HCT116 (cell line): ENCODE data around the gene NCOA6. TPM values are rescaled to one million over a fixed set of nuclear protein-coding genes. Genes with fewer than 3 reads are reported as not detected.

ENCODE experiments used
- ATAC-seq: fragments of 200-7000 bp; cut with Tn5 transposase; 2 replicates; pipeline ENCODE4 v1.9.1; 2020; ENCODE audit warnings: mild to moderate bottlenecking, moderate library complexity
- BruUV-seq: library from RNA; stranded (reverse); fragments of 400-500 nt; replicated peaks from 2 replicates; lab custom pipeline; 2021; lab: Mats Ljungman, UMichigan
- CTCF ChIA-PET: fragments of 300-600 bp; sonication (Branson Sonifier 250); formaldehyde crosslinking; loops from one replicate; lab custom pipeline; 2021; ENCODE audit warnings: antibody characterized with exemption; lab: Charles Lee
- POLR2A ChIA-PET: fragments of 300-600, 350-600 bp; sonication (Branson Sonifier 250); formaldehyde crosslinking; loops from one replicate; lab custom pipeline; 2021; ENCODE audit warnings: antibody characterized with exemption; lab: Charles Lee
- RAD21 ChIA-PET, 2 experiments: fragments of 300-600 bp; sonication (Branson Sonifier 250); formaldehyde crosslinking; loops; one replicate each; lab custom pipeline; 2023; ENCODE audit warnings: low total read pairs in 2 of 2; ENCODE audit not compliant: uncharacterized antibody in 2 of 2, unreplicated experiment in 2 of 2, low non-redundant PET in 1 of 2; lab: Charles Lee
- DNase-seq: peaks from one replicate; pipeline ENCODE4 v3.0.0-alpha.2; 2010; ENCODE audit warnings: low read depth, low spot score
- H2AFZ ChIP-seq: fragments of 200-600 bp; shearing (Covaris generic), sonication (generic); 2 replicates; pipeline ENCODE4 v1.6.1; 2017; ENCODE audit warnings: low read depth, mixed run types, mixed read lengths, antibody characterized with exemption, low read length; ENCODE audit not compliant: poor library complexity, severe bottlenecking
- H3K27ac ChIP-seq: 2 replicates; pipeline ENCODE4 v1.5.1; 2012; ENCODE audit warnings: low read depth, low read length
- H3K27me3 ChIP-seq: fragments of 200-600 bp; sonication (generic); 2 replicates; pipeline ENCODE4 v1.6.1; 2016; ENCODE audit warnings: mixed run types, low read length, mixed read lengths; ENCODE audit not compliant: insufficient read depth
- H3K36me3 ChIP-seq, 2 experiments: fragments of 200-500 bp in 1 of 2; fragments of 200-600 bp in 1 of 2; sonication (Bioruptor generic) in 1 of 2; sonication (generic) in 1 of 2; 2 replicates each; pipeline versions ENCODE4 v1.5.1 to v1.6.1; 2014 to 2016; ENCODE audit warnings: low read length in 2 of 2, inconsistent platforms in 1 of 2, mixed read lengths in 1 of 2, mixed run types in 1 of 2; ENCODE audit not compliant: insufficient read depth in 2 of 2, control insufficient read depth in 1 of 2
- H3K4me1 ChIP-seq, 2 experiments: fragments of 200-600 bp in 1 of 2; sonication (generic) in 1 of 2; 2 replicates each; pipeline versions ENCODE4 v1.5.1 to v1.6.1; 2012 to 2017; ENCODE audit warnings: low read length in 2 of 2, inconsistent platforms in 1 of 2, mild to moderate bottlenecking in 1 of 2, mixed read lengths in 1 of 2, mixed run types in 1 of 2, moderate library complexity in 1 of 2; ENCODE audit not compliant: insufficient read depth in 2 of 2, control insufficient read depth in 1 of 2
- H3K4me2 ChIP-seq: fragments of 200-600 bp; sonication (generic); 2 replicates; pipeline ENCODE4 v1.6.1; 2017; ENCODE audit warnings: mixed run types, low read length, mixed read lengths
- H3K4me3 ChIP-seq, 2 experiments: fragments of 200-600 bp in 1 of 2; sonication (generic) in 1 of 2; replicated peaks in 1 of 2; 2 replicates each; pipeline ENCODE4 v1.5.1; 2011 to 2016; ENCODE audit warnings: low read length in 2 of 2, control low read depth in 1 of 2, low read depth in 1 of 2, mild to moderate bottlenecking in 1 of 2, mixed read lengths in 1 of 2, mixed run types in 1 of 2
- H3K79me2 ChIP-seq: fragments of 200-600 bp; sonication (generic); 2 replicates; pipeline ENCODE4 v1.6.1; 2017; ENCODE audit warnings: mild to moderate bottlenecking, mixed run types, low read length, moderate library complexity, mixed read lengths; ENCODE audit not compliant: insufficient read depth
- H3K9ac ChIP-seq: fragments of 200-600 bp; sonication (generic); 2 replicates; pipeline ENCODE4 v1.6.1; 2016; ENCODE audit warnings: low read length, mixed read lengths
- H3K9me2 ChIP-seq: fragments of 200-600 bp; sonication (generic), shearing (Covaris generic); 2 replicates; pipeline ENCODE4 v1.6.1; 2017; ENCODE audit warnings: mixed run types, mild to moderate bottlenecking, moderate library complexity; ENCODE audit not compliant: insufficient read depth
- H3K9me3 ChIP-seq, 2 experiments: fragments of 200-500 bp in 1 of 2; fragments of 200-600 bp in 1 of 2; sonication (Bioruptor generic) in 1 of 2; sonication (generic) in 1 of 2; 2 replicates each; pipeline ENCODE4 v1.6.1; 2014 to 2017; ENCODE audit warnings: low read length in 2 of 2, mixed read lengths in 2 of 2, inconsistent platforms in 1 of 2, low read depth in 1 of 2, mild to moderate bottlenecking in 1 of 2, mixed run types in 1 of 2, moderate library complexity in 1 of 2; ENCODE audit not compliant: control insufficient read depth in 1 of 2, insufficient read depth in 1 of 2
- H4K20me1 ChIP-seq: fragments of 200-600 bp; sonication (generic), shearing (Covaris generic); 2 replicates; pipeline ENCODE4 v1.6.1; 2017; ENCODE audit warnings: mixed run types, mild to moderate bottlenecking, moderate library complexity; ENCODE audit not compliant: insufficient read depth
- CBX3 ChIP-seq: IDR thresholded peaks from 2 replicates; pipeline ENCODE4 v1.6.1; 2012; ENCODE audit warnings: low read depth
- CEBPB ChIP-seq: IDR thresholded peaks from 2 replicates; pipeline ENCODE4 v1.6.1; 2012; ENCODE audit warnings: low read depth
- EGR1 ChIP-seq: IDR thresholded peaks from 2 replicates; pipeline ENCODE4 v1.6.1; 2012; ENCODE audit warnings: low read depth
- EZH2 ChIP-seq: fragments of 200-600 bp; sonication (generic); IDR thresholded peaks from 2 replicates; pipeline ENCODE4 v1.6.1; 2017; ENCODE audit warnings: antibody characterized with exemption, mixed run types
- EZH2phosphoT487 ChIP-seq: fragments of 200-600 bp; IDR thresholded peaks from 2 replicates; pipeline ENCODE4 v1.6.1; 2018; ENCODE audit warnings: antibody characterized with exemption, borderline replicate concordance
- FOSL1 ChIP-seq: IDR thresholded peaks from 2 replicates; pipeline ENCODE4 v1.6.1; 2012; ENCODE audit warnings: low read depth
- JUND ChIP-seq: IDR thresholded peaks from 2 replicates; pipeline ENCODE4 v1.6.1; 2012
- POLR2A ChIP-seq: IDR thresholded peaks from 2 replicates; pipeline ENCODE4 v1.7.0; 2011; ENCODE audit warnings: borderline replicate concordance; ENCODE audit not compliant: insufficient read depth, insufficient read length; ENCODE audit errors: extremely low read depth
- RAD21 ChIP-seq: IDR thresholded peaks from 2 replicates; pipeline ENCODE4 v1.6.1; 2012; ENCODE audit warnings: low read depth, mild to moderate bottlenecking
- REST ChIP-seq: IDR thresholded peaks from 2 replicates; pipeline ENCODE4 v1.6.1; 2012; ENCODE audit warnings: low read depth
- SIN3A ChIP-seq: IDR thresholded peaks from 2 replicates; pipeline ENCODE4 v1.6.1; 2012; ENCODE audit warnings: low read depth
- SP1 ChIP-seq: IDR thresholded peaks from 2 replicates; pipeline ENCODE4 v1.6.1; 2012; ENCODE audit warnings: low read depth
- SRF ChIP-seq: IDR thresholded peaks from 2 replicates; pipeline ENCODE4 v1.6.1; 2012; ENCODE audit warnings: low read depth
- TCF7L2 ChIP-seq: IDR thresholded peaks from 2 replicates; pipeline ENCODE4 v1.7.0; 2011; ENCODE audit warnings: borderline replicate concordance, inconsistent platforms; ENCODE audit not compliant: insufficient read depth, insufficient read length; ENCODE audit errors: extremely low read depth
- YY1 ChIP-seq: IDR thresholded peaks from 2 replicates; pipeline ENCODE4 v1.6.1; 2011; ENCODE audit warnings: low read length, low read depth, moderate library complexity, mild to moderate bottlenecking; ENCODE audit not compliant: insufficient replicate concordance; ENCODE audit errors: extremely low read depth
- ZBTB33 ChIP-seq: IDR thresholded peaks from 2 replicates; pipeline ENCODE4 v1.6.1; 2011; ENCODE audit warnings: mild to moderate bottlenecking, low read length, moderate library complexity; ENCODE audit not compliant: insufficient replicate concordance; ENCODE audit errors: extremely low read depth
- ZFX ChIP-seq: fragments of 450-650 bp; IDR thresholded peaks from 2 replicates; pipeline ENCODE4 v1.6.1; 2017
- ZNF274 ChIP-seq: fragments of 200-500 bp; sonication (Bioruptor generic); IDR thresholded peaks from 2 replicates; pipeline ENCODE4 v1.6.1; 2014; ENCODE audit warnings: mild to moderate bottlenecking, low read depth, low read length, inconsistent platforms
- intact Hi-C: fragments of 100-400 bp; cut with micrococcal nuclease; formaldehyde crosslinking; loops from 2 replicates; pipeline ENCODE4 v1.10.0; 2022
- total RNA-seq: library from RNA; stranded (reverse); gene quantifications from one replicate; pipeline ENCODE4 v1.2.1, GENCODE V29; 2021; ENCODE audit not compliant: unreplicated experiment
- TF ChIP-seq, protein P1 (sequence below): IDR thresholded peaks from 2 replicates; pipeline ENCODE4 v1.6.1; 2012
- TF ChIP-seq, protein P2 (sequence below), 3 experiments: fragments of 200-600 bp in 1 of 3; sonication (generic) in 1 of 3; IDR thresholded peaks in 2 of 3; conservative IDR thresholded peaks in 1 of 3; 2 replicates each; pipeline ENCODE4 v1.5.1; 2012 to 2017; ENCODE audit warnings: low read depth in 2 of 3, low read length in 2 of 3, antibody characterized with exemption in 1 of 3, borderline replicate concordance in 1 of 3, control low read depth in 1 of 3, mild to moderate bottlenecking in 1 of 3, mixed read lengths in 1 of 3, mixed run types in 1 of 3, moderate library complexity in 1 of 3; ENCODE audit not compliant: insufficient read depth in 1 of 3

NCOA6 gene
- total RNA-seq, 1 experiment from 2014 or later, result 24.8 TPM

- H3K4me1 ChIP-seq, result no peaks in the 10 kb centered on the region
- no peak for ATAC-seq
- intact Hi-C loops, result no loop called here
- H3K27ac ChIP-seq, result no peak overlapping the region
- POLR2A ChIA-PET, result no interaction called here
- TF ChIP-seq SRF, result no peak
- no peak for TF ChIP-seq JUND
- TF ChIP-seq EZH2, result no peak
- no peak for TF ChIP-seq ZBTB33
- no peak for TF ChIP-seq REST
- no peak for TF ChIP-seq RAD21
- no peak for TF ChIP-seq CBX3
- no peak for TF ChIP-seq CEBPB
- TF ChIP-seq, protein P1, sequence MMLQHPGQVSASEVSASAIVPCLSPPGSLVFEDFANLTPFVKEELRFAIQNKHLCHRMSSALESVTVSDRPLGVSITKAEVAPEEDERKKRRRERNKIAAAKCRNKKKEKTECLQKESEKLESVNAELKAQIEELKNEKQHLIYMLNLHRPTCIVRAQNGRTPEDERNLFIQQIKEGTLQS, result no peak
- TF ChIP-seq POLR2A, result no peak
- TF ChIP-seq FOSL1, result no peak
- no peak for TF ChIP-seq ZNF274
- TF ChIP-seq SP1, result no peak
- TF ChIP-seq SIN3A, result no peak
- TF ChIP-seq, protein P2, sequence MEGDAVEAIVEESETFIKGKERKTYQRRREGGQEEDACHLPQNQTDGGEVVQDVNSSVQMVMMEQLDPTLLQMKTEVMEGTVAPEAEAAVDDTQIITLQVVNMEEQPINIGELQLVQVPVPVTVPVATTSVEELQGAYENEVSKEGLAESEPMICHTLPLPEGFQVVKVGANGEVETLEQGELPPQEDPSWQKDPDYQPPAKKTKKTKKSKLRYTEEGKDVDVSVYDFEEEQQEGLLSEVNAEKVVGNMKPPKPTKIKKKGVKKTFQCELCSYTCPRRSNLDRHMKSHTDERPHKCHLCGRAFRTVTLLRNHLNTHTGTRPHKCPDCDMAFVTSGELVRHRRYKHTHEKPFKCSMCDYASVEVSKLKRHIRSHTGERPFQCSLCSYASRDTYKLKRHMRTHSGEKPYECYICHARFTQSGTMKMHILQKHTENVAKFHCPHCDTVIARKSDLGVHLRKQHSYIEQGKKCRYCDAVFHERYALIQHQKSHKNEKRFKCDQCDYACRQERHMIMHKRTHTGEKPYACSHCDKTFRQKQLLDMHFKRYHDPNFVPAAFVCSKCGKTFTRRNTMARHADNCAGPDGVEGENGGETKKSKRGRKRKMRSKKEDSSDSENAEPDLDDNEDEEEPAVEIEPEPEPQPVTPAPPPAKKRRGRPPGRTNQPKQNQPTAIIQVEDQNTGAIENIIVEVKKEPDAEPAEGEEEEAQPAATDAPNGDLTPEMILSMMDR (IDR thresholded peaks at IDR 0.05 in 2 of 3, conservative IDR thresholded peaks at IDR 0.05 in 1 of 3; ENCODE audit: borderline replicate concordance in 1 of 3, insufficient read depth in 1 of 3, low read depth in 2 of 3, low read length in 2 of 3), result no peak
- no peak for TF ChIP-seq YY1
- TF ChIP-seq ZFX, result no peak
- no peak for TF ChIP-seq EGR1
- no peak for TF ChIP-seq EZH2phosphoT487
- no peak for TF ChIP-seq TCF7L2
- no peak overlapping the region for H3K9ac ChIP-seq
- CTCF ChIA-PET, result no interaction called here
- H3K27me3 ChIP-seq, result no peaks in the 10 kb centered on the region
- no TSS peak for BruUV-seq
- no peaks in the 10 kb centered on the region for H3K79me2 ChIP-seq
- no peak overlapping the region for H3K4me2 ChIP-seq
- no peaks in the 10 kb centered on the region for H3K9me3 ChIP-seq
- no peak overlapping the region for H3K4me3 ChIP-seq
- no peak overlapping the region for H2AFZ ChIP-seq
- RAD21 ChIA-PET, result no interaction called here
- no peak for DNase-seq
- no peaks in the 10 kb centered on the region for H3K9me2 ChIP-seq
- peaks cover 0 to 2% of the 10 kb centered on the region in 2 experiments; a peak in 1 of 4 replicates for H3K36me3 ChIP-seq
- H4K20me1 ChIP-seq, result no peaks in the 10 kb centered on the region
These were observed 33.9 kb upstream of the NCOA6 start for GRCh38 chr20:34859367-34859766.
